ENCODE measurements around the gene EIF4H. TPM values are rescaled to one million over a fixed set of nuclear protein-coding genes. Genes with fewer than 3 reads are reported as not detected.

EIF4H gene
- 261 and 305 TPM in 2 replicates for total RNA-seq (2014; rRNA removed; shearing (Covaris generic))
- polyA plus RNA-seq (2016; fragmentation: Nextera tagmentation; extraction: Ambion mirVana): 228 and 235 TPM in 2 replicates

- Histone ChIP-seq H3F3A (ENCODE audit: insufficient read depth) (peaks cover 40% of the 10 kb centered on the region), H3K36me3 (ENCODE audit: low read depth) (peaks cover 13% of the 10 kb centered on the region; the same call in 1 of the 2 replicates), H2AFZ (peak within 1 kb of the TSS; percentile 92), H3K27me3 (replicated peaks; ENCODE audit: insufficient read depth) (no peaks in the 10 kb centered on the region), H4K20me1 (ENCODE audit: insufficient read depth) (peaks cover 4% of the 10 kb centered on the region; the same call in 1 of the 2 replicates), H3K9me3 (ENCODE audit: low read depth) (no peaks in the 10 kb centered on the region), H3K27ac (peak within 1 kb of the TSS; percentile 89), H3K4me3 (peak within 1 kb of the TSS; percentile 90), H3K4me1 (ENCODE audit: insufficient read depth) (peaks cover 35% of the 10 kb centered on the region), H3K9ac (peak within 1 kb of the TSS; percentile 98), H3K9me2 (ENCODE audit: insufficient read depth) (no peaks in the 10 kb centered on the region), H3K79me2 (ENCODE audit: insufficient read depth) (peaks cover 48% of the 10 kb centered on the region), H3K4me2 (ENCODE audit: unreplicated experiment) (peak within 1 kb of the TSS; percentile 98)
- in situ Hi-C loops (cut with MboI): no loop called here
- peak; percentile 97 for DNase-seq
- 0% methylated on average over 41 to 70 of the region's 95 CpGs for WGBS, 2 experiments (ENCODE audit: low coverage in 1 of 2, low lambda C conversion rate in 2 of 2, missing lambda C conversion rate in 2 of 2)
- no peak for TF ChIP-seq EZH2phosphoT487 (IDR thresholded peaks at IDR 0.05; ENCODE audit: insufficient read depth, low read depth)
- no peak for TF ChIP-seq EZH2 (IDR thresholded peaks at IDR 0.05; ENCODE audit: insufficient read depth, poor library complexity, severe bottlenecking)
Measured at GRCh38 chr7:74173866-74174605, at the start of gene EIF4H. Gene EIF4H, plus strand, starts transcription at chr7:74174356. Its CDS starts 28 bp downstream, at chr7:74174384.

GRCh38 chr7:74126220-74126880, 47.8 kb upstream of the EIF4H start:
- TF ChIP-seq EZH2 (IDR thresholded peaks at IDR 0.05; ENCODE audit: insufficient read depth, poor library complexity, severe bottlenecking): no peak
- TF ChIP-seq EZH2phosphoT487 (IDR thresholded peaks at IDR 0.05; ENCODE audit: insufficient read depth, low read depth): no peak
- no peaks in the 10 kb centered on the region for H4K20me1 ChIP-seq (ENCODE audit: insufficient read depth)
- H3K4me2 ChIP-seq (ENCODE audit: unreplicated experiment): no peak overlapping the region
- no peaks in the 10 kb centered on the region for H3K9me3 ChIP-seq (ENCODE audit: low read depth)
- H3K4me3 ChIP-seq: no peak overlapping the region
- in situ Hi-C loops (cut with MboI): no loop called here
- H3K4me1 ChIP-seq (ENCODE audit: insufficient read depth): no peaks in the 10 kb centered on the region
- H3K27me3 ChIP-seq (replicated peaks; ENCODE audit: insufficient read depth): no peaks in the 10 kb centered on the region
- no peaks in the 10 kb centered on the region for H3F3A ChIP-seq (ENCODE audit: insufficient read depth)
- WGBS, 2 experiments (ENCODE audit: low coverage in 1 of 2, low lambda C conversion rate in 2 of 2, missing lambda C conversion rate in 2 of 2): 70 to 76% methylated on average over 12 of the region's 12 CpGs
- H3K79me2 ChIP-seq (ENCODE audit: insufficient read depth): no peaks in the 10 kb centered on the region
- no peak for DNase-seq
- H3K9ac ChIP-seq: no peak overlapping the region
- no peaks in the 10 kb centered on the region for H3K36me3 ChIP-seq (ENCODE audit: low read depth)
- no peak overlapping the region for H3K27ac ChIP-seq
- no peaks in the 10 kb centered on the region for H3K9me2 ChIP-seq (ENCODE audit: insufficient read depth)
- no peak overlapping the region for H2AFZ ChIP-seq

- no peak for DNase-seq
- 35 to 38% methylated on average over 2 of the region's 2 CpGs for WGBS, 2 experiments (ENCODE audit: low coverage in 1 of 2, low lambda C conversion rate in 2 of 2, missing lambda C conversion rate in 2 of 2)
Measured at GRCh38 chr7:74129887-74130286, 44.3 kb upstream of the EIF4H start.

GRCh38 chr7:74130518-74130917, 43.6 kb upstream of the EIF4H start:
- 0 out of 2 replicates have a peak, but pooled peaks cover 4% of the 10 kb centered on the region for H3K4me1 ChIP-seq (ENCODE audit: insufficient read depth)
- H4K20me1 ChIP-seq (ENCODE audit: insufficient read depth): no peaks in the 10 kb centered on the region
- DNase-seq: no peak
- no peak overlapping the region for H2AFZ ChIP-seq
- no peak overlapping the region for H3K4me2 ChIP-seq (ENCODE audit: unreplicated experiment)
- H3K4me3 ChIP-seq: no peak overlapping the region
- H3K79me2 ChIP-seq (ENCODE audit: insufficient read depth): no peaks in the 10 kb centered on the region
- no peaks in the 10 kb centered on the region for H3K9me2 ChIP-seq (ENCODE audit: insufficient read depth)
- no peaks in the 10 kb centered on the region for H3F3A ChIP-seq (ENCODE audit: insufficient read depth)
- no peak overlapping the region for H3K9ac ChIP-seq
- H3K27ac ChIP-seq: no peak overlapping the region
- no peaks in the 10 kb centered on the region for H3K36me3 ChIP-seq (ENCODE audit: low read depth)
- no peaks in the 10 kb centered on the region for H3K9me3 ChIP-seq (ENCODE audit: low read depth)
- no peaks in the 10 kb centered on the region for H3K27me3 ChIP-seq (replicated peaks; ENCODE audit: insufficient read depth)
- TF ChIP-seq EZH2phosphoT487 (IDR thresholded peaks at IDR 0.05; ENCODE audit: insufficient read depth, low read depth) (no peak), EZH2 (IDR thresholded peaks at IDR 0.05; ENCODE audit: insufficient read depth, poor library complexity, severe bottlenecking) (no peak)
- WGBS, 2 experiments (ENCODE audit: low coverage in 1 of 2, low lambda C conversion rate in 2 of 2, missing lambda C conversion rate in 2 of 2): 41 to 46% methylated on average over 4 of the region's 4 CpGs
- in situ Hi-C loops (cut with MboI): no loop called here

More at GRCh38 chr7:74129887-74130286, 44.3 kb upstream of the EIF4H start:
- H3F3A ChIP-seq (ENCODE audit: insufficient read depth): no peaks in the 10 kb centered on the region
- in situ Hi-C loops (cut with MboI): no loop called here
- H3K36me3 ChIP-seq (ENCODE audit: low read depth): no peaks in the 10 kb centered on the region
- H3K79me2 ChIP-seq (ENCODE audit: insufficient read depth): no peaks in the 10 kb centered on the region
- no peaks in the 10 kb centered on the region for H4K20me1 ChIP-seq (ENCODE audit: insufficient read depth)
- H3K9me3 ChIP-seq (ENCODE audit: low read depth): no peaks in the 10 kb centered on the region
- H3K9me2 ChIP-seq (ENCODE audit: insufficient read depth): no peaks in the 10 kb centered on the region
- no peak overlapping the region for H3K4me2 ChIP-seq (ENCODE audit: unreplicated experiment)
- no peak overlapping the region for H3K27ac ChIP-seq
- no peak overlapping the region for H3K9ac ChIP-seq
- H3K27me3 ChIP-seq (replicated peaks; ENCODE audit: insufficient read depth): no peaks in the 10 kb centered on the region
- H3K4me1 ChIP-seq (ENCODE audit: insufficient read depth): 0 out of 2 replicates have a peak, but pooled peaks cover 4% of the 10 kb centered on the region
- H3K4me3 ChIP-seq: no peak overlapping the region
- no peak overlapping the region for H2AFZ ChIP-seq
- TF ChIP-seq EZH2 (IDR thresholded peaks at IDR 0.05; ENCODE audit: insufficient read depth, poor library complexity, severe bottlenecking) (no peak), EZH2phosphoT487 (IDR thresholded peaks at IDR 0.05; ENCODE audit: insufficient read depth, low read depth) (no peak)
